ENCODE data around the gene GPR35. TPM values are rescaled to one million over a fixed set of nuclear protein-coding genes. Genes with fewer than 3 reads are reported as not detected.

GPR35 gene
- polyA plus RNA-seq, 1 donor (not counting 4 experiments of a cell fraction or from before 2014, with no cell fraction given), result 0.04 TPM

GRCh38 chr2:240578110-240578450, 47.2 kb upstream of the GPR35 start:
- H3K9ac ChIP-seq (ENCODE audit: control insufficient read depth, extremely low read depth, insufficient read depth, low read length), result no peak overlapping the region
- DNase-seq (ENCODE audit: low read depth, low spot score) (no peak), FAIRE-seq (no peak)
- no peak overlapping the region for H3K4me2 ChIP-seq (ENCODE audit: control insufficient read depth, extremely low read depth, insufficient read depth, low read depth, low read length)
- peaks cover 21% of the 10 kb centered on the region for H4K20me1 ChIP-seq (ENCODE audit: control insufficient read depth, extremely low read depth, insufficient read depth, low read length)
- H3K9me3 ChIP-seq (ENCODE audit: control insufficient read depth, low read depth, low read length), result no peaks in the 10 kb centered on the region
- no peak for TF ChIP-seq CTCF (optimal IDR thresholded peaks at IDR 0.05 in 1 of 3, IDR thresholded peaks at IDR 0.05 in 1 of 3, conservative IDR thresholded peaks at IDR 0.05 in 1 of 3; ENCODE audit: extremely low read depth in 1 of 3, insufficient read depth in 2 of 3, low read length in 3 of 3)
- TF ChIP-seq EZH2 (IDR thresholded peaks at IDR 0.05; ENCODE audit: low read length), result no peak
- H2AFZ ChIP-seq (ENCODE audit: control insufficient read depth, low read length), result no peak overlapping the region
- dilution Hi-C loops (cut with MboI; ENCODE audit: extremely low pct_ligation_motif_present, low sequenced_read_pairs), result no loop called here
- H3K79me2 ChIP-seq (ENCODE audit: control insufficient read depth, insufficient read depth, low read length), result peaks cover 9% of the 10 kb centered on the region
- peaks cover 4 to 11% of the 10 kb centered on the region in 2 experiments for H3K36me3 ChIP-seq (ENCODE audit: control insufficient read depth in 2 of 2, extremely low read depth in 1 of 2, insufficient read depth in 2 of 2, low read length in 2 of 2)
- H3K4me1 ChIP-seq (ENCODE audit: control insufficient read depth, extremely low read depth, insufficient read depth, low read length), result peaks cover 31% of the 10 kb centered on the region
- no peak overlapping the region for H3K4me3 ChIP-seq (ENCODE audit: control insufficient read depth in 2 of 3, extremely low read depth in 1 of 3, insufficient read depth in 2 of 3, low read depth in 1 of 3, low read length in 3 of 3)
- H3K9me1 ChIP-seq (ENCODE audit: control insufficient read depth, extremely low read depth, insufficient read depth, low read length), result peaks cover 5% of the 10 kb centered on the region
- H3K27ac ChIP-seq (ENCODE audit: control insufficient read depth, insufficient read depth, low read length), result no peak overlapping the region
- no peaks in the 10 kb centered on the region for H3K27me3 ChIP-seq (ENCODE audit: control insufficient read depth, extremely low read depth, insufficient read depth, low read length)

GRCh38 chr2:240578488-240578887, 46.8 kb upstream of the GPR35 start:
- H3K4me1 ChIP-seq (ENCODE audit: control insufficient read depth, extremely low read depth, insufficient read depth, low read length), result peaks cover 31% of the 10 kb centered on the region

More at GRCh38 chr2:240578488-240578887, 46.8 kb upstream of the GPR35 start:
- DNase-seq (ENCODE audit: low read depth, low spot score), result no peak
- FAIRE-seq, result no peak
- dilution Hi-C loops (cut with MboI; ENCODE audit: extremely low pct_ligation_motif_present, low sequenced_read_pairs), result no loop called here
- no peak overlapping the region for H3K4me3 ChIP-seq (ENCODE audit: control insufficient read depth in 2 of 3, extremely low read depth in 1 of 3, insufficient read depth in 2 of 3, low read depth in 1 of 3, low read length in 3 of 3)
- H2AFZ ChIP-seq (ENCODE audit: control insufficient read depth, low read length), result no peak overlapping the region
- no peak overlapping the region for H3K27ac ChIP-seq (ENCODE audit: control insufficient read depth, insufficient read depth, low read length)
- peaks cover 21% of the 10 kb centered on the region for H4K20me1 ChIP-seq (ENCODE audit: control insufficient read depth, extremely low read depth, insufficient read depth, low read length)
- peaks cover 5% of the 10 kb centered on the region for H3K9me1 ChIP-seq (ENCODE audit: control insufficient read depth, extremely low read depth, insufficient read depth, low read length)
- H3K79me2 ChIP-seq (ENCODE audit: control insufficient read depth, insufficient read depth, low read length), result peaks cover 9% of the 10 kb centered on the region
- H3K27me3 ChIP-seq (ENCODE audit: control insufficient read depth, extremely low read depth, insufficient read depth, low read length), result no peaks in the 10 kb centered on the region
- TF ChIP-seq EZH2 (IDR thresholded peaks at IDR 0.05; ENCODE audit: low read length) (no peak), CTCF (optimal IDR thresholded peaks at IDR 0.05 in 1 of 3, IDR thresholded peaks at IDR 0.05 in 1 of 3, conservative IDR thresholded peaks at IDR 0.05 in 1 of 3; ENCODE audit: extremely low read depth in 1 of 3, insufficient read depth in 2 of 3, low read length in 3 of 3) (no peak)
- H3K9ac ChIP-seq (ENCODE audit: control insufficient read depth, extremely low read depth, insufficient read depth, low read length), result no peak overlapping the region
- H3K36me3 ChIP-seq (ENCODE audit: control insufficient read depth in 2 of 2, extremely low read depth in 1 of 2, insufficient read depth in 2 of 2, low read length in 2 of 2), result peaks cover 4 to 11% of the 10 kb centered on the region in 2 experiments
- no peaks in the 10 kb centered on the region for H3K9me3 ChIP-seq (ENCODE audit: control insufficient read depth, low read depth, low read length)
- no peak overlapping the region for H3K4me2 ChIP-seq (ENCODE audit: control insufficient read depth, extremely low read depth, insufficient read depth, low read depth, low read length)
